Fibroblast of lung (primary cell): ENCODE results near the gene CD276. TPM values are rescaled to one million over a fixed set of nuclear protein-coding genes. Genes with fewer than 3 reads are reported as not detected.

Experiments used
- DNase-seq, 2 donors: peaks; one replicate each; pipeline versions ENCODE4 v3.0.0 to v3.0.0-alpha.2; 2010; ENCODE audit warnings: low read depth in 2 of 2
- H2AFZ ChIP-seq: 2 replicates; pipeline ENCODE4 v1.5.1; 2012; ENCODE audit warnings: low read length, control low read depth, inconsistent platforms
- H3K27ac ChIP-seq: 2 replicates; pipeline ENCODE4 v1.5.1; 2011; ENCODE audit warnings: low read length, control low read depth; ENCODE audit not compliant: insufficient read depth
- H3K27me3 ChIP-seq: 2 replicates; pipeline ENCODE4 v1.5.1; 2011; ENCODE audit warnings: mild to moderate bottlenecking, low read length; ENCODE audit not compliant: control insufficient read depth, insufficient read depth
- H3K36me3 ChIP-seq: 2 replicates; pipeline ENCODE4 v1.5.1; 2011; ENCODE audit warnings: low read length; ENCODE audit not compliant: control insufficient read depth, insufficient read depth
- H3K4me1 ChIP-seq: 2 replicates; pipeline ENCODE4 v1.5.1; 2011; ENCODE audit warnings: low read length; ENCODE audit not compliant: control insufficient read depth, insufficient read depth; ENCODE audit errors: extremely low read depth
- H3K4me2 ChIP-seq: 2 replicates; pipeline ENCODE4 v1.5.1; 2011; ENCODE audit warnings: low read length, control low read depth; ENCODE audit not compliant: insufficient read depth; ENCODE audit errors: extremely low read depth
- H3K4me3 ChIP-seq, 4 experiments: fragments of 200-600 bp in 1 of 4; sonication (generic) in 1 of 4; replicated peaks in 1 of 4; 2 replicates each; pipeline ENCODE4 v1.5.1; 2011 to 2016; ENCODE audit warnings: low read length in 4 of 4, low read depth in 3 of 4, mild to moderate bottlenecking in 3 of 4, control low read depth in 2 of 4, inconsistent platforms in 1 of 4, mixed read lengths in 1 of 4; ENCODE audit not compliant: insufficient read depth in 1 of 4; ENCODE audit errors: control extremely low read depth in 1 of 4
- H3K79me2 ChIP-seq: 2 replicates; pipeline ENCODE4 v1.5.1; 2012; ENCODE audit warnings: mild to moderate bottlenecking, low read length, inconsistent platforms; ENCODE audit not compliant: control insufficient read depth, insufficient read depth
- H3K9ac ChIP-seq: 2 replicates; pipeline ENCODE4 v1.5.1; 2011; ENCODE audit warnings: mild to moderate bottlenecking, low read length, control low read depth; ENCODE audit not compliant: insufficient read depth
- H3K9me3 ChIP-seq: 2 replicates; pipeline ENCODE4 v1.5.1; 2012; ENCODE audit warnings: low read depth, low read length; ENCODE audit not compliant: control insufficient read depth, insufficient read depth
- H4K20me1 ChIP-seq: 2 replicates; pipeline ENCODE4 v1.5.1; 2011; ENCODE audit warnings: low read length; ENCODE audit not compliant: control insufficient read depth, insufficient read depth; ENCODE audit errors: extremely low read depth
- EZH2 ChIP-seq: IDR thresholded peaks from 2 replicates; pipeline ENCODE4 v1.5.1; 2012; ENCODE audit warnings: low read length, control low read depth, mild to moderate bottlenecking; ENCODE audit errors: missing control alignments
- polyA plus RNA-seq, 2 donors: library from polyadenylated mRNA; depleted of rRNA in 1 of 2; stranded (reverse) in 1 of 2; unstranded in 1 of 2; fragments of >200 nt; gene quantifications; 2 replicates each; pipeline ENCODE4 v1.2.1, GENCODE V29; 2011 to 2012; ENCODE audit warnings: missing spikeins in 1 of 2
- total RNA-seq: library from RNA; depleted of rRNA; stranded (reverse); fragments of >200 nt; gene quantifications from 2 replicates; pipeline ENCODE4 v1.2.1, GENCODE V29; 2014
- TF ChIP-seq, protein P1 (sequence below), 2 donors: IDR thresholded peaks in 1 of 2; conservative IDR thresholded peaks in 1 of 2; 1 replicate in 1 of 2; 2 replicates in 1 of 2; pipeline ENCODE4 v1.5.1; 2011 to 2012; ENCODE audit warnings: low read length in 2 of 2, control low read depth in 1 of 2, inconsistent platforms in 1 of 2, low read depth in 1 of 2, mild to moderate bottlenecking in 1 of 2

The CD276 gene
- total and polyA plus RNA-seq, 2 donors (not counting 1 experiment from before 2014, with no cell fraction given): 88.5 to 103 TPM

DNA sequence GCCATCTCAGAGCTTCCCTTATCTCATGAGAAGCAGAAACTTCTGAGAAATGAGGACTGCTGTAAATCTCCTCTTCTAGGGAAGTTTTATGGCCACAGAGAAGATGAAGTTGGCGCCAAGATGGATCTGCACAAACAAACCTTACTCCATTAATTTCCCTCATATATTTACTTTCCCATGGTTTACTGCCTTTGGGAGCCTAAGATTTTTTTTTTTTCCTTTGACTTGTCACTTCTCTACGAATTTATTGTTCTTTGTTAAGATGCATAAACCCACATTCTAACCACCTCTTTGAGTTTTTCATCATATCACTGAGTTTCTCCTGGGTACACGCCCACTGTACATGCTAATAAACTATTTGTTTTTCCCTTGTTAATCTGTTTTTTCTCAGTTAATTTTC is 29.5 kb upstream of the CD276 start:
- DNase-seq: no peak
- Histone ChIP-seq H3K4me2 (no peak overlapping the region), H3K36me3 (no peaks in the 10 kb centered on the region), H3K79me2 (no peaks in the 10 kb centered on the region), H3K4me3 (no peak overlapping the region), H3K4me1 (no peaks in the 10 kb centered on the region), H3K27me3 (peaks cover under 1% of the 10 kb centered on the region), H4K20me1 (no peaks in the 10 kb centered on the region), H2AFZ (no peak overlapping the region), H3K9me3 (no peaks in the 10 kb centered on the region), H3K9ac (no peak overlapping the region), H3K27ac (no peak overlapping the region)
- TF ChIP-seq, protein P1, sequence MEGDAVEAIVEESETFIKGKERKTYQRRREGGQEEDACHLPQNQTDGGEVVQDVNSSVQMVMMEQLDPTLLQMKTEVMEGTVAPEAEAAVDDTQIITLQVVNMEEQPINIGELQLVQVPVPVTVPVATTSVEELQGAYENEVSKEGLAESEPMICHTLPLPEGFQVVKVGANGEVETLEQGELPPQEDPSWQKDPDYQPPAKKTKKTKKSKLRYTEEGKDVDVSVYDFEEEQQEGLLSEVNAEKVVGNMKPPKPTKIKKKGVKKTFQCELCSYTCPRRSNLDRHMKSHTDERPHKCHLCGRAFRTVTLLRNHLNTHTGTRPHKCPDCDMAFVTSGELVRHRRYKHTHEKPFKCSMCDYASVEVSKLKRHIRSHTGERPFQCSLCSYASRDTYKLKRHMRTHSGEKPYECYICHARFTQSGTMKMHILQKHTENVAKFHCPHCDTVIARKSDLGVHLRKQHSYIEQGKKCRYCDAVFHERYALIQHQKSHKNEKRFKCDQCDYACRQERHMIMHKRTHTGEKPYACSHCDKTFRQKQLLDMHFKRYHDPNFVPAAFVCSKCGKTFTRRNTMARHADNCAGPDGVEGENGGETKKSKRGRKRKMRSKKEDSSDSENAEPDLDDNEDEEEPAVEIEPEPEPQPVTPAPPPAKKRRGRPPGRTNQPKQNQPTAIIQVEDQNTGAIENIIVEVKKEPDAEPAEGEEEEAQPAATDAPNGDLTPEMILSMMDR (conservative IDR thresholded peaks at IDR 0.05 in 1 of 2, IDR thresholded peaks at IDR 0.05 in 1 of 2; ENCODE audit: low read depth in 1 of 2, low read length in 2 of 2): no peak
- no peak for TF ChIP-seq EZH2

DNA sequence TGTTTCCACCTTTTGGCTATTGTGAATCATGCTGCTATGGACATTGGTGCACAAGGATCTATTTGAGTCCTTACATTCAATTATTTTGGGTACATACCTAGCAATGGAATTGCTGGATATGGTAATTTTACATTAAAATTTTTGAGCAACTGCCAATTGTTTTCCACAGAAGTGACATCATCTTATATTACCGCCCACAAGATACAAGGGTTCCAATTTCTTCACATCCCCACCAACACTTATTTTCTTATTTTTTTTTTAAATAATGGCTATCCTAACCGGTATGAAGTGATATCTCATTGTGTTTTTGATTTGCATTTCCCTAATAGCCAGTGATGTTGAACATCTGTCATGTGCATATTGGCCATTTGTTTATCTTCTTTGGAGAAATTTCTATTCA is 28.5 kb upstream of the CD276 start:
- Histone ChIP-seq H3K27me3 (peaks cover 3% of the 10 kb centered on the region), H3K4me3 (no peak overlapping the region), H3K9ac (no peak overlapping the region), H3K27ac (no peak overlapping the region), H3K4me2 (no peak overlapping the region), H2AFZ (no peak overlapping the region), H4K20me1 (no peaks in the 10 kb centered on the region), H3K9me3 (no peaks in the 10 kb centered on the region), H3K4me1 (no peaks in the 10 kb centered on the region), H3K36me3 (no peaks in the 10 kb centered on the region), H3K79me2 (no peaks in the 10 kb centered on the region)
- DNase-seq: no peak
- no peak for TF ChIP-seq EZH2
- TF ChIP-seq, protein P1 (conservative IDR thresholded peaks at IDR 0.05 in 1 of 2, IDR thresholded peaks at IDR 0.05 in 1 of 2; ENCODE audit: low read depth in 1 of 2, low read length in 2 of 2): no peak

DNA sequence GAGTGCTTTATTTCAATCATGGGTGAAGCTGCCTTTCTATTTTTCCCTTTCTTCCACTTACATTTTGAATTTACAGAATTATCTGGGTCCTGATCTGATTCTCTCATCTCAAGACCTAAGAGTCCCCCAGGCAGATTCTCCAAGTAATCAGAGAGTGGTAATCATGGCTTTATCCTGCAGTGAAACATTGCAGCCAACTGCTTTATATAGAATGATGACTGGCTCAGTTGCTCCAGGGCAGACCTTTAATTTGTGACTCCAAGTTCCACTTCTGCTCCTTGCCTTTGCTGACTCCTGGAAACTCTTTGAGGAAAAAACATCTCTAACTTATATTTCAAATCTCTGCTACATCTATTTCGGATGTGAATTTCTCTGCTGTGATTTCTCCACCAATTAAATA is 25.5 kb upstream of the CD276 start:
- no peak for DNase-seq
- H3K4me2 ChIP-seq: no peak overlapping the region
- H3K27ac ChIP-seq: no peak overlapping the region
- no peak for TF ChIP-seq EZH2
- TF ChIP-seq, protein P1 (conservative IDR thresholded peaks at IDR 0.05 in 1 of 2, IDR thresholded peaks at IDR 0.05 in 1 of 2; ENCODE audit: low read depth in 1 of 2, low read length in 2 of 2): no peak
- H3K79me2 ChIP-seq: no peaks in the 10 kb centered on the region
- H3K27me3 ChIP-seq: peaks cover 3% of the 10 kb centered on the region
- H3K9me3 ChIP-seq: no peaks in the 10 kb centered on the region
- no peaks in the 10 kb centered on the region for H4K20me1 ChIP-seq
- H2AFZ ChIP-seq: no peak overlapping the region
- H3K4me3 ChIP-seq: no peak overlapping the region
- H3K9ac ChIP-seq: no peak overlapping the region
- no peaks in the 10 kb centered on the region for H3K36me3 ChIP-seq
- no peaks in the 10 kb centered on the region for H3K4me1 ChIP-seq
